Upper lobe of right lung (tissue), 1 donor: ENCODE measurements around the gene CRISPLD2. TPM values are rescaled to one million over a fixed set of nuclear protein-coding genes. Genes with fewer than 3 reads are reported as not detected.

Experiments used
- ATAC-seq: fragments of 200-7000 bp; cut with Tn5 transposase; one replicate; pipeline ENCODE4 v1.9.1; 2020; ENCODE audit warnings: mild to moderate bottlenecking, moderate library complexity
- DNase-seq: peaks from one replicate; pipeline ENCODE4 v3.0.0-alpha.2; 2020
- H3K27ac ChIP-seq: fragments of 200-600 bp; one replicate; pipeline ENCODE4 v1.8.0; 2022
- H3K27me3 ChIP-seq: fragments of 200-600 bp; one replicate; pipeline ENCODE4 v1.8.0; 2022; ENCODE audit warnings: mild to moderate bottlenecking
- H3K36me3 ChIP-seq: fragments of 200-600 bp; one replicate; pipeline ENCODE4 v1.8.0; 2022
- H3K4me1 ChIP-seq: fragments of 200-600 bp; one replicate; pipeline ENCODE4 v1.8.0; 2022
- H3K4me3 ChIP-seq: fragments of 200-600 bp; one replicate; pipeline ENCODE4 v1.8.0; 2022; ENCODE audit warnings: mild to moderate bottlenecking
- H3K9me3 ChIP-seq: fragments of 200-600 bp; one replicate; pipeline ENCODE4 v1.8.0; 2022
- CTCF ChIP-seq: fragments of 200-600 bp; IDR thresholded peaks from one replicate; pipeline ENCODE4 v1.8.0; 2022; ENCODE audit warnings: antibody characterized with exemption
- intact Hi-C: fragments of 100-400 bp; cut with DNase I; formaldehyde crosslinking; loops from one replicate; pipeline ENCODE4 v1.11.0; 2022
- total RNA-seq: library from RNA; stranded (reverse); fragmentation: NEBNext Ultra II Directional; extraction: Animal tissue kit (Norgen Biotek cat#: 25700); gene quantifications from one replicate; pipeline ENCODE4 v1.2.1, GENCODE V29; 2021
- donor health status: DM: no; HTN: yes; CAD: no; lungs with severe emphysema.

Gene CRISPLD2
- total RNA-seq, 1 donor from 2014 or later = 61.9 TPM

GRCh38 chr16:84810518-84811273 is 9.1 kb upstream of the CRISPLD2 start:
- Histone ChIP-seq H3K4me1 (no peaks in the 10 kb centered on the region), H3K4me3 (no peak overlapping the region), H3K27ac (no peak overlapping the region), H3K9me3 (no peaks in the 10 kb centered on the region), H3K27me3 (no peaks in the 10 kb centered on the region), H3K36me3 (no peaks in the 10 kb centered on the region)
- intact Hi-C loops = no loop called here
- ATAC-seq (no peak), DNase-seq (no peak)
- TF ChIP-seq CTCF = no peak

DNA sequence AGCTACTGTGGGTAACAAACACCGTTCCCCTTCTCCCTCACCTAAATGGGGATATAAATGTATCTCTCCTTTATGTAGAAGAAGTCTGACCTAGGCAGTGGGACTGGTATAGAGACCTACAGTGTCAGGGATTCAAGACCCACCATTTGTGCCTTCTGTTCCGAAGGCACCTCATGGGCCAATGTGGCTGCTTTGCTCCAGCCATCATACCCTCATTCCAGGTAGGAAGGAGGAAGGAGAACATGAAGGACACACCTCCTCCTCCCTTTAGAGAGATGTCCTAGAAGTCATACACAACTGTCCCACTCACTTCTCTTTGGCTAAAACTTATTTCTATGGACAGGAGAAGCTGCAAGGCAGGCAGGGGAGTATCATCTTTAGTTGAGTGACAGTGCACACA is 8.3 kb upstream of the CRISPLD2 start:
- H3K4me3 ChIP-seq = no peak overlapping the region
- H3K27me3 ChIP-seq = no peaks in the 10 kb centered on the region
- H3K36me3 ChIP-seq = no peaks in the 10 kb centered on the region
- ATAC-seq = no peak
- no peaks in the 10 kb centered on the region for H3K4me1 ChIP-seq
- no peaks in the 10 kb centered on the region for H3K9me3 ChIP-seq
- DNase-seq = no peak
- TF ChIP-seq CTCF = no peak
- H3K27ac ChIP-seq = no peak overlapping the region
- intact Hi-C loops = no loop called here

GRCh38 chr16:84813141-84813934 is 6.4 kb upstream of the CRISPLD2 start:
- Histone ChIP-seq H3K4me3 (no peak overlapping the region), H3K27me3 (no peaks in the 10 kb centered on the region), H3K27ac (no peak overlapping the region), H3K4me1 (no peaks in the 10 kb centered on the region), H3K36me3 (no peaks in the 10 kb centered on the region), H3K9me3 (no peaks in the 10 kb centered on the region)
- no peak for TF ChIP-seq CTCF
- no peak for DNase-seq
- intact Hi-C loops = no loop called here
- no peak for ATAC-seq

GRCh38 chr16:84815462-84815861 is 4.3 kb upstream of the CRISPLD2 start:
- no peak for TF ChIP-seq CTCF
- no peak for DNase-seq
- intact Hi-C loops = no loop called here

DNA sequence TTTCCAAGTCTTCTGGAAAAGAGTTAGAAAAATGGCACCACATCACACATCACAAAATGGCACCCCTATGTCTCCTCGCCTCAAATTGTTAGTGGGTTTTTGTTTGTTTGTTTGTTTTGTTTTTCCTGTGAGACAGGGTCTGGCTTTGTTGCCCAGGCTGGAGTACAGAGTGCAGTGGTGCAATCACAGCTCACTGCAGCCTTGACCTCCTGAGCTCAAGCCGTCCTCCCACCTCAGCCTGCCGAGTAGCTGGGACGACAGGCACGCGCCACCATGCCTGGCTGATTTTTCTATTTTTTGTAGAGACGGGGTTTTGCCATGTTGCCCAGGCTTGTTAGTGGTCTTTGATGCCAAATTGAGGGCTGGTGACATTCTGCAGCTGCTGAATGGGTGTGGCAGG is 3.8 kb upstream of the CRISPLD2 start:
- DNase-seq = no peak
- Histone ChIP-seq H3K36me3 (no peaks in the 10 kb centered on the region), H3K4me3 (no peak overlapping the region), H3K4me1 (peaks cover 6% of the 10 kb centered on the region), H3K27me3 (peaks cover 2% of the 10 kb centered on the region), H3K27ac (no peak overlapping the region), H3K9me3 (no peaks in the 10 kb centered on the region)
- intact Hi-C loops = no loop called here
- TF ChIP-seq CTCF = no peak
- no peak for ATAC-seq

More at GRCh38 chr16:84815462-84815861, 4.3 kb upstream of the CRISPLD2 start:
- Histone ChIP-seq H3K9me3 (no peaks in the 10 kb centered on the region), H3K27me3 (no peaks in the 10 kb centered on the region), H3K4me3 (no peak overlapping the region), H3K4me1 (peaks cover 6% of the 10 kb centered on the region), H3K36me3 (no peaks in the 10 kb centered on the region), H3K27ac (no peak overlapping the region)
- ATAC-seq = no peak
